ENCODE data around the gene ANKH.
"Not testable (repeated sequence)": the region's sequence is repeated elsewhere in the genome, so short reads cannot be mapped to it uniquely, and the experiment has no call there.

ANKH gene

GRCh38 chr5:14824499-14824898 is 47.1 kb downstream of the ANKH start:
- no peak for DNase-seq

DNA sequence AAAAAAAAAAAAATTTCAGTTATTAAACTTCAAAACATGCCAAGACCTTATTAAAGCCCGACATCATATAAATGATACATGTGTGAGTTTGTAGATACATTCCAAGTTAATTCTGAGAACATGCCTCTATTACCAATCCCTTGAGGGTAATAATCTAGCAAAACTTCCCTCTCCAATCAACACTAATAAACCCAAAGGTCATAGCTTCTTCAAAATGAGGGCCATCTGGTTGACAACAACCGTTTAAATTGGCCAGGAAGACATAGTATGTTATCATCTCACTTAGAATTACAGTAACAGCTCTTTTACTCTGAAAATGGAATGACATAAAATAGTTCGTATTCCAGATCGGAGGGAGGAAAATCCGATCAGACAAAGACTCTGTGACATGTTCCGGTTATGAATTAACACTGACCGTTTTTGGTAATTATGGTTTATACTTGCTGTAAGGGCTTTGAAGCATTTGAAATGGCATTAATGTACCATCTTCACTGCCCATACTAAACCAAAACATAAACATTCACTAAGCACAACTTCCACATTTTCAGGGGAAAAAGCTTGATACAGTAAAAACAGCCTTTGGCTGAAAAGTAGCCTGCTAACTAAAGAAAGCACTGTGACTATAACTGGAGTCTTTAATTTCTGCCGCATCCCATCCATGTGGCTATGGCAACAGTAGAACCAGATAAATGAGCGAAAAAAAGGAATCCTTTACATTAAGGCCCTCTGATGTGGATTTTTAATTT is 50.3 kb downstream of the ANKH start:
- DNase-seq = peak; percentile 43

DNA sequence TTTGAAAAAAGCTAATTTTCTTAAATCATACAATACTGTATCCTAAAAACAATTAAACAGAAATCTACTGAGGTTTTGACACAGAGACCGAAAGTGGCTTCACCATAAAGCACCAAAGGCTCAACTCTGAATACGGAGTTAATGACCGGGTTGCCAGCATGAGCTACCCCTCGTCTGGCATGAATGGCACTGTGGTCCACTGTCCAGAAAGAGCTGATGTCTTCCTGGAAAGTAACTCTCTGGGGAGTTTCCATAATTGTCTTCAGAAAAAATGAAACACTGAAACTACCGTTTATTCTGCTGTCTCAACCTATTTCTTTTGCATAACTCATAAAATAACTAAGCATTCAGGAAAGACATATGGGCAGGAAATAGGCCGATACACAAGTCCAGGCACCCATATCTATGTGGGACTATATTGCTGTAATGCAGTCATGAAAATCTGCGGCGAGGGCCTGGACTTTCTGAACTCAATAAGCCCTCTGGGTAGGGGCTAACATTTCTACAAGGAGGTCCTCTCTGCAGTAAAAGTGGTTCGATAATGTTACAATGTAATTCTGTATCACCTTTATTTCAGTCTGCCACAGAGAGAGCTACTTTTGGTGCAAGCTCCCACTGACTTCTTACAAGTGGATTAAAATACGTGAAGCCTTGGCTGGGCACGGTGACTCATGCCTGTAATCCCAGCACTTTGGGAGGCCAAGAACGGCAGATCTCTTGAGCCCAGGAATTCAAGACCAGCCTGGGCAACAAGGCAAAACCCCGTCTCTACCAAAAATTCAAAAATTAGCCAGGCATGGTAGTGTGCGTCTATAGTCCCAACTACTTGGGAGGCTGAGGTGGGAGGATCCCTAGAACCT is 52.4 kb downstream of the ANKH start:
- DNase-seq = no peak

DNA sequence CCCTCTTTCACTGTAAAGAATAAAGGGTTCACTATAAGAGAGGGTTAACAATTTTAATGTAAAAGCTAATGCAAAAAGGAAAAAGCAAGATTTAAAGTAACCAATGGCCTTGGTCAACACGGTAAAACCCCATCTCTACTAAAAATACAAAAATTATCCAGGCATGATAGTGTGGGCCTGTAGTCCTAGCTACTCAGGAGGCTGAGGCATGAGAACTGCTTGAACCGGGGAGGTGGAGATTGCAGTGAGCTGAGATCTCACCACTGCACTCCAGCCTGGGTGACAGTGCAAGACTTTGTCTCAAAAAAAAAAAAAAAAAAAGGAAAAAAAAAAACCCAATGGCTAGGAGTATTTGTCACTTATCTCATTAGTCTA is 53.8 kb downstream of the ANKH start:
- DNase-seq = not testable (repeated sequence)

GRCh38 chr5:14816999-14817761 is 54.4 kb downstream of the ANKH start:
- peak; percentile 43 for DNase-seq

- no peak for DNase-seq
Observed at GRCh38 chr5:14816374-14816998, 55.1 kb downstream of the ANKH start.

DNA sequence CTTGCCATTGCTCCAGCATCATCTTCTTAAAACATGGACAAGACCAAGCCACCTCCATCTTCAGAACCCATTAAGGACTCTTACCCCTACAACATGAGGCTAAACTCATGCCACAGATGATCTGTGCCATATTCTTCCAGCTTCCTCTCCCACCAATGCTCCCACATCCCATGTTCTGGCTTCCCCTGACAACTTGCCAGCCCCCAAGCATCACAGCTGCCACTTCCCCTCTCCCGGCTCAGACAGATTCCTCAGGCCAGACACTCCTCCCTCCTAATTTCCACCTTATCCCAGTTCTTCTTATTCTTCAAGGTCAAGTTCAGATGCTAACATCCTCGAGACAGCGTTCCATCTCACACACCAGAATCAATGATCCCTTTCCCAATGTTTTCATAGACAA is 57.8 kb downstream of the ANKH start:
- DNase-seq = no peak

- DNase-seq = no peak
Observed at GRCh38 chr5:14812166-14812565, 59.4 kb downstream of the ANKH start.

DNA sequence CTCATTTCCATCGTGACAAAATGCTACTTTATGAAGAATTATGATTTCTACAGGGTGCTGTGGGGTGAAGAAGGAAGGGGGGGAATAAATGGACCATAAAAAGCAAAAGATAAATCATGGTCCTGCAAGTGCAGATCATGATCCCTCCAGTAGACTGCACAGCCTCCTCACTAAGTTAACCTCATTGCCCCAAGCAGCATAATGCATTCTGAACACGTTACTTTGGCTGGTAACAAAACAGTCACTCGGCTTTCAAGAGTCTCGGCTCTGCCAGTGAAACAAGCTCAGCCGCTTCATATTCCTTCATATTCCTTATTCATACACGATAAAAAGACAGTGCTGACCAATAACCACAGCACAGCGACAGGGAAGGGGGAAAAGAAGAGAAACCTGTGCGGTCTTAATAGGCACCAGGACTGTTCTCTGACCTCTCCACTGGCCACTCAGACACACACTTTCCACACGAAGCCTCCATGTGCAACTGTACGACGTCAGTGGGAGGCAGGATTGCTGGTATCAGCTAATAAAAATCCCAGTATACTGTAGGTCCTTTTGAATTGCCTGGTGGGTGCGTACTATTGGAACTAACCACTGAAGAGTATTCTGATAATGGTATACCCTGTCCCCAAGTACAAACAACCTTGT is 60.5 kb downstream of the ANKH start:
- DNase-seq = no peak

DNA sequence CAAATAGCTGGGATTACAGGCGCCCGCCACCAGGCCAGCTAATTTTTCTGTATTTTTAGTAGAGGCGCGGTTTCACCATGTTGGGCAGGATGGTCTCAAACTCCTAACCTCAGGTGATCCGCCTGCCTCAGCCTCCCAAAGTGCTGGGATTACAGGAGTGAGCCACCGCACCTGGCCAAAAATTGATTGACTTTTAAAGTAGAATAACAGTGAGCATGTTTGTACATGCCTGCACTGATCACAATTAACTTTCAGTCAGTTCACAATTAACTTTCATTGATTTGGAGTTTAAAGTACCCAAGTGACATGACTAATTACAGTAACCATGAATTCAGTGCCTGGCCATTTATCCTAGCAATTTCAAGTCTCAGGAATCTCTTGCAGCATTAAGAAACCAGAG is 61.3 kb downstream of the ANKH start:
- no peak for DNase-seq

DNA sequence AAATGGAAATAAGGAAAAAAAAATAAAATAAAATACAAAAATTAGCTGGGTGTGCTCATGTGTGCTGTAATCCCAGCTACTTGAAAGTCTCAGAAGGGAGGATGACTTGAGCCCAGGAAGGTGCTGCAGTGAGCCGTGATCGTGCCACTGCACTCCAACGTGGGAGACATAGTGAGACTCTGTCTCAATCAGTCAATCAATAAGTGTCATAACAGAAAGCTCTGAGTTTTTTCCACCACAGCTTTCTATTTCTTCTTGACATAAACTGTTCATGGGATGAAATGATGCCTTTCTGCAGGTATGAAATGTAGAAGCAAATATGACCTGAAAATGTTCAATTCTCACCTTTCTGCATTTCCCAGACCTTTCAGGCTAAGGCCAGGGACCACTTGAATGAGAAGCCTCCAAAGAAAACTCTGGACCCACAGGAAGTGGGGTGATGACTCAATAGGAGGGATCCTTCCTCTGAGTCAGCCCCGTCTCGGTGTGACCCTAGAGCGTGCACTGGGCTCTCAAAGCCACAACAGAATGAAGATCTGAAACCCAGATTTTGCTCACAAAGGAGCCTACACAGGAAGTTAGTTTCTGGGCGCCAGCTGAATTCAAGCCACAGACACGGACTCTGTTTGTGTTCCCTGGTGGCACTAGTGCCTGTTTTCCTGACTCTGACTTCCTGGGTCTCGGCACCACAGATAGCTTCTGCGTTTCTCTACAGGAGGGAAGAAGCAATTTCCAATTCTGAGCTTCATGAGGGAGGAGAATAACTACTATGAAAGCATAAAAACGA is 62.0 kb downstream of the ANKH start:
- no peak for DNase-seq

DNA sequence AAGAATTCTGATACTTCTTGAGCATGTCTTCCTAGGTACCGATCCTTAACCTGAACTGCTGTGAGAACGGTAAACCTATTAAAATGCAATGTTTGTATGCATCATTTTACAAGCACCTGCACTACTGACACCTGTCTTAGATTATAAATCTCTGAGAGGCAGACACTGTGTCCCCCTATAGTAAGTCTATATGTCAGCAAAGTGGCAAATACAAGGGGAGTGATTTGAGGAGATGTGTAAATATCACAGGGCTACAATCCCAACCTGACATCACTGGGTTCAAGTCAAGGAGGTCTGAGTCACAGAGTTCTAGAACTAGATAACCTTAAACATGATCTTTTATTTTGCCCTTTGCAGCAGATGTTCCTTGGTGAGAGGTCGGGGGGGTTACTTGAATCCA is 64.1 kb downstream of the ANKH start:
- no peak for DNase-seq

GRCh38 chr5:14806456-14806855 is 65.1 kb downstream of the ANKH start:
- no peak for DNase-seq

- DNase-seq = no peak
Observed at GRCh38 chr5:14802541-14802940, 69.0 kb downstream of the ANKH start.

DNA sequence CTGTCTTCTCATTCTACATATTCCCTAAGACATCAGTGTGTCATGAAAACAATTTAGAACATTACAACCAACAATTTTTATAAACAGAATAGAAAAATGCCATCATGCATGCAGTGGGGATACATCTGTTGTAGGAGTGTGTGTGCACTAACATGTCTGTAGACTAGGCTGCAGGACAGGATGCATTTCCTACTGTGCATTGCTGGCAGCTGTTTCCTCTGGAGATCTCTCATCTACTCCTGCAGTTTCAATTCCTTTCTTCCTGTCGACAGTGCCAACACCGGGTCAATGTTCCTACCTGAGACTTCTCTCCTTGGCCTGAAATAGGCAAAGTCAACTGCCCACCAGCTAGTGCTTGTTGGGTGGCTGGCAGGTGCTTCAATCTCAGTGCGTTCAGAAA is 69.8 kb downstream of the ANKH start:
- DNase-seq = no peak

GRCh38 chr5:14797385-14797784 is 74.2 kb downstream of the ANKH start:
- DNase-seq = not testable (repeated sequence)

- peak; percentile 68 for DNase-seq
Observed at GRCh38 chr5:14794583-14795230, 76.9 kb downstream of the ANKH start.

- no peak for DNase-seq
Observed at GRCh38 chr5:14793851-14794250, 77.7 kb downstream of the ANKH start.

GRCh38 chr5:14790911-14791310 is 80.7 kb downstream of the ANKH start:
- DNase-seq = no peak

DNA sequence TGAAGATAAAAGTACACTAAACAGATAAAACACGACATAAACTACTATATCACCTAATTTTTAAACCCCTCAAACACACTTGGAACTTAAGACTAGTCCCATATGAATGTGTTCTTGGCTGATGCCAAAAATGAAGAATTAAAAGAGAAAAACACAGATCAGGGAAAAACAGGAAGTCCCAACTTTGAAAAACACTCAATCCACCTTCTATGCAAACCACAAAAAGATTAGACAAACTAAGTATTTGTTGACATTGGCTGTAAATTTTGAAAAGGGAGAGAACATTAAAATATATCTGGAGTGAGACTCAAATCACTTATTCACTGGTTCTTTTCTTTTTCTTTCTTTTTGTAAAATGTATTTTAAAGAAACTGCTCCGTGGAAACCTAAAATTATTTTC is 81.4 kb downstream of the ANKH start:
- DNase-seq = no peak

Data from NCI-H2171 treated with DMSO at 0.1 percent for 48 hours (cell line).